IPS-18c (cell line): ENCODE results near the gene UMAD1.

Source experiments
- H3K4me3 ChIP-seq: 2 replicates; pipeline ENCODE4 v1.7.0; 2013; ENCODE audit warnings: low read depth, mild to moderate bottlenecking, low read length, moderate library complexity; ENCODE audit not compliant: insufficient read depth
- H3K9me3 ChIP-seq: one replicate; pipeline ENCODE4 v1.6.1; 2013; ENCODE audit warnings: mild to moderate bottlenecking, low read length, moderate library complexity; ENCODE audit not compliant: control insufficient read depth, insufficient read depth

UMAD1 gene

GRCh38 chr7:7640221-7641128, at the start of gene UMAD1:
Gene UMAD1 (plus strand): TSS chr7:7640752. CDS start chr7:7673372, 32,620 bp downstream.
- Histone ChIP-seq H3K4me3 (peak within 1 kb of the TSS; percentile 93), H3K9me3 (no peaks in the 10 kb centered on the region)

GRCh38 chr7:7595451-7595850, 45.1 kb upstream of the UMAD1 start:
- no peaks in the 10 kb centered on the region for H3K9me3 ChIP-seq
- no peak overlapping the region for H3K4me3 ChIP-seq

- Histone ChIP-seq H3K9me3 (no peaks in the 10 kb centered on the region), H3K4me3 (no peak overlapping the region)
Observed at GRCh38 chr7:7596176-7596575, 44.4 kb upstream of the UMAD1 start.

GRCh38 chr7:7607010-7607409, 33.5 kb upstream of the UMAD1 start:
- H3K9me3 ChIP-seq: no peaks in the 10 kb centered on the region
- H3K4me3 ChIP-seq: no peak overlapping the region

DNA sequence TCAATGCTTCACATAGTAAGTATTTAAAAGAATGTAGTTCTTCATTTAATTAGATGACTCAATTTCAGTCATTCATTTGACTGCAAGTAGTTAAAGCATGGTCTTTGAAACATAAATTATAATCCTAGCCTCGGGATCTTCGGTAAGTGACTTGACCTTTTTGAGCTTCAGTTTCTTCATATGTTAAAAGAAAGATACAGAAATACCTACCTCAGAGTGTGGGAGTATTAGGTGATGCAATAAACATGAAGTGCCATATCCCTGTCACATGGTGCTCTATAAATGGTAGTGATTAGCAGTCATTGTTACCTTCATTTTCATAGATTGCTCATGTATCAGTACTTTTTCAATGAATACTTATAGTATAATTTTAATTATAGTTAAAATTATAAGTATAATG, 31.2 kb upstream of the UMAD1 start:
- H3K9me3 ChIP-seq: no peaks in the 10 kb centered on the region
- no peak overlapping the region for H3K4me3 ChIP-seq

- no peaks in the 10 kb centered on the region for H3K9me3 ChIP-seq
- H3K4me3 ChIP-seq: no peak overlapping the region
Observed at GRCh38 chr7:7612519-7612918, 28.0 kb upstream of the UMAD1 start.

- no peak overlapping the region for H3K4me3 ChIP-seq
- H3K9me3 ChIP-seq: no peaks in the 10 kb centered on the region
Observed at GRCh38 chr7:7613210-7613609, 27.3 kb upstream of the UMAD1 start.

DNA sequence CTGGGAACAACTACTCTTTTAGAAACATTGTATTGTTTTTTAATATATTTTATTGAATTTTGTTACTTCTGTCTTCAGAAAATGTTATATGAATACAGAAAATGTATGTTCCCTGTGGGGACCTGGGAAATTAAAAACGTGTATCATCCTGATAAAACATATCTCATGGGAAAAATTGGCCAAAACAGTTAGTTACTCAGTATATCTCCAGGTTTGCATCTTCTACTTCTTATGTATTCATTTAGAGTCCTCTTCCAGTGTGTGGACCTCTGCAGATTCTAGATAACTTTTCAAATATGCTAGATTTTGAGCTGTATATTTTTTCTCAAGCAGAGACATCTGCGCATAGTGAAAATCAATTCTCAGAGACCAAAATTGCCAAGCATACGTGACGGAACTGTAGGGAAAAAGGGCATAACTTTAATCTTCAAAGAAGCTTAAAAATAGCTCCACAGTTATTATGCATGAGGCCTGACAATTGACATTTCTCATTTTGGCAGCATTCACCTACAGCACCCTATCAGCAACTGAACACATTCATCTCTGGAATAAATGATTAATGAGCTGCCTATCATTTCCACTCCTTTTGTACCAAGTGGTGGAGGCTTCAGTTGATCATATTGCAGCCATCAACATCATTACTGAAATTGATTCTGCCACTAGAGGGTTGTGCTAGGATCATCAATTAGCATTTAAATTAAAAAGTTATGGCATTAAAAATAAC, 26.4 kb upstream of the UMAD1 start:
- no peaks in the 10 kb centered on the region for H3K9me3 ChIP-seq
- H3K4me3 ChIP-seq: no peak overlapping the region

DNA sequence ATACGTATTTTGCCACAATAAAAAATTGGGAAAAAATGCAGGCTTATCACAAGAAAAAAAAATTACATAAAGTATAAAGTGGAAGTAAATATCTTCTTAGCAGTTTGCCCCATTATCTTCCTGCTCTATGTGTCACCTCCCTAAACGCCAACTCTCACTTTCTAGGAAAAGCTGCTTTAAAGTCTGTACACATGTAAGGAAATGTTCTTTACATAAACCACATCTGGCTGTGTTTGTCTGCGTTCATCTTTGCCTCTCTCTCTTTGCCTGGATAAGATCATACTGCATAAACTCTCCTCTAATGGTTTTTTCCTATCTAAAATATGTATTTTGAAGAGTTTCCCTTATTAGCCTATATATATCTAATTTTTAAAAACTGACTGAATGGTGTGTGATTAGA, 23.0 kb upstream of the UMAD1 start:
- no peaks in the 10 kb centered on the region for H3K9me3 ChIP-seq
- no peak overlapping the region for H3K4me3 ChIP-seq

GRCh38 chr7:7618410-7618809, 22.1 kb upstream of the UMAD1 start:
- Histone ChIP-seq H3K9me3 (no peaks in the 10 kb centered on the region), H3K4me3 (no peak overlapping the region)

- no peaks in the 10 kb centered on the region for H3K9me3 ChIP-seq
- no peak overlapping the region for H3K4me3 ChIP-seq
Observed at GRCh38 chr7:7620236-7620635, 20.3 kb upstream of the UMAD1 start.

DNA sequence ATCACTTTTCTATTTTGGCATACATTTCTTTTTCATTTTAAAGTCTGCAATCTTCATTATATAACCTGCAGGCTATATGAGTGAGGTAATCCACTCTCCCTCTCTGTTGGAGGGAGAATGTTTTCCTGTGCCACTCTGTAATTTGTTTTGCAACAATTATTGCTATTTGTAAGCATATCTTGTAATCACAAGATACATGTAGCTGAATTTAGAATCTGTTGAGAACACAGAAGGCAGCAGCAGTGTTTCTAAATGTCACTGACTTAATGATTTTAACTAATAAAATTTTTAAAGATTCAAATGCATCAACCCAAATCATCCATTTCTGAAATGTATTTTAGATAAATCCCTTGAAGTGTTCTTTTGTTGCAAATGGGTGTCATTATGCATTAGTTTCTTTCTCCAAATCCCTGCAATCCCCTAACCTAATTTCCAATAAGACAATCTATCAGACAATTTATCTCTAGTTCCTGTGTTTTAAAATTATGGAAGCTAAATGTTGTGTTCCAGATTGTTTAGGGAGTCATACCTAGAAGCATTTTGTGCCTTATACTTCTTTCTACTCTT, 19.8 kb upstream of the UMAD1 start:
- H3K4me3 ChIP-seq: no peak overlapping the region
- no peaks in the 10 kb centered on the region for H3K9me3 ChIP-seq

- no peak overlapping the region for H3K4me3 ChIP-seq
Observed at GRCh38 chr7:7628476-7628875, 12.1 kb upstream of the UMAD1 start.

GRCh38 chr7:7630626-7631329, 9.8 kb upstream of the UMAD1 start:
- no peak overlapping the region for H3K4me3 ChIP-seq
- H3K9me3 ChIP-seq: no peaks in the 10 kb centered on the region

More at GRCh38 chr7:7628476-7628875, 12.1 kb upstream of the UMAD1 start:
- no peaks in the 10 kb centered on the region for H3K9me3 ChIP-seq

DNA sequence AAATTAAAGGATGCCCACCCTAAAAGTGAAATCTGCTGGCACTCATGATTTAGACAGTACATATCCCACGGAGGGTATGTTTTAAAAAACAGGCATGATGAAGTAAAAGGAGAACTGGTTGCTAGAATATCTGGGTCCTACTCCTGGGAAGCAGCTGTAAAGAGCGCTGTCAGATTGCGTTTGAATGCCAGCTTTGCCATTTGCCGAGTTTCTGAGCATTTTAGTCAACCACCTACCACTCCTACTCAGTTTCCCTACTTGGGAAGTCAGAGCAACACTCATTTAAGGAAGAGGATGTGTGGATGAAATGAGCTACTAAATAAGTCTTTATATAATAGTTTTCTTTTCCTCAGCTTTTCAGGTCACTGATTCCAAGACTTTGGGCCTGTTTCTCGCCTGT, 1.1 kb upstream of the UMAD1 start:
- Histone ChIP-seq H3K9me3 (no peaks in the 10 kb centered on the region), H3K4me3 (peak overlapping the region; percentile 93)

GRCh38 chr7:7639847-7640220, 718 bp upstream of the UMAD1 start:
- Histone ChIP-seq H3K9me3 (no peaks in the 10 kb centered on the region), H3K4me3 (peak overlapping the region; percentile 93)

DNA sequence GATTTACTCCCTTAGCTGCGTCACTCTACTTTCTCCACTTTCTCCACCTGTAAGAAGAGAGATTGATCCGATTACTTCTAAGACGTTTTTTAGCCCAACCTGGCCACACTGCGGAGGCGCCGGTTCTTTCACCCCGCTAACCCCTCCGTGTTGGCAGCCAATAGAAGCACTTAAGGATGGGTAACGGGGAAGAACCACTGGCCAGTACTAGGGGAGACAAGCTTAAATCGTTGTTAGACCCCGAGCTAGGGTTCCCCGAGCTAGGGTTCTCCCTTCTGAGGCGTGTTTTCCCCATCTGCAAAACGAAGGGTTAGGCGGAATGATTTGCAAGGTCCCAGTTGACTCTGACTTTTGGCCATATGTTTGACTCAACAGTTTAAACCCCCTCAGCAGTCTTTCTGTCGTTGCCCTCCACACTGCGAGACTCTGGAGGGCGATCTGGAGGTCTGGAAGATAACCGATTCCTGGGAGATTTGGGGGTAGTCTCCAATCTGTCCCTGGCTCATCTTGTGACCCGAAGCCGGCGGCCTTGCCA, 644 bp downstream of the UMAD1 start:
- H3K9me3 ChIP-seq: no peaks in the 10 kb centered on the region
- H3K4me3 ChIP-seq: peak overlapping the region; percentile 73
